Activated T-cell treated with anti-CD3 and anti-CD28 coated beads, Interleukin-2, amount 50 U/mL, for 1 hour (primary cell): ENCODE data around the gene CHD5.

Experiments used
- DNase-seq: peaks from one replicate; pipeline ENCODE4 v3.0.0-alpha.2; 2020

The CHD5 gene

GRCh38 chr1:6109688-6110087, 70.4 kb downstream of the CHD5 start:
- no peak for DNase-seq

- no peak for DNase-seq
These were observed 71.0 kb downstream of the CHD5 start for GRCh38 chr1:6108937-6109614.

DNA sequence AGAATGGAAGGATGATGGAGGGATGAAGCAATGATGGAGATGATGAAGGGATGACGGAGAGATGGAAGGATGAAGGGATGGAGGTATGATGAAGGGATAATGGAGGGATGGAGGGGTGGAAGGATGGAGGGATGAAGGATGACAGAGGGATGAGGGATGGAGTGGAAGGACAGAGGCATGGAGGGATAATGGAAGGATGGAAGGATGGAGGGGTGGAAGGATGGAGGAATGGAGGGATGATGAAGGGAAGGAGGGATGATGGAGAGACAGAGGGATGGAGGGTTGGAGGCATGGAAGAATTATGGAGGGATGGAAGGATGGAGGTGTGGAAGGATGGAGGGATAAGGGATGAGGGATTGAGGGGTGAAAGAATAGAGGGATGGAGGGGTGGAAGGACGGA, 71.6 kb downstream of the CHD5 start:
- DNase-seq = no peak

- DNase-seq = no peak
These were observed 72.4 kb downstream of the CHD5 start for GRCh38 chr1:6107409-6108356.

DNA sequence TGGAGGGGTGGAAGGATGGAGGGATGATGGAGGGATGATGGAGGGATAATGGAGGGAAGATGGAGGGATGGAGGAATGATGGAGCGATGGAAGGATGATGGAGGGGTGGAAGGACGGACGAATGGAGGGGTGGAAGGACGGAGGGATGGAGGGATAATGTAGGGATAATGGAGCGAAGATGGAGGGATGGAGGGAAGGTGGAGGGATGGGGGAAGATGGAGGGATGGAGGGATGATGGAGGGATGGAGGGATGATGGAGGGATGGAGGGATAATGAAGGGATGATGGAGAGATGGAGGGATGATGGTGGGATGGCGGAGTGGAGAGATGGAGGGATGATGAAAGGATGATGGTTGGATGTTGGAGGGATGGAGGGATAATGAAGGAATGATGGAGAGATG, 73.1 kb downstream of the CHD5 start:
- DNase-seq = no peak

GRCh38 chr1:6106321-6106731, 73.8 kb downstream of the CHD5 start:
- no peak for DNase-seq

- DNase-seq = no peak
These were observed 74.4 kb downstream of the CHD5 start for GRCh38 chr1:6105763-6106162.

GRCh38 chr1:6105218-6105679, 74.9 kb downstream of the CHD5 start:
- DNase-seq = no peak

DNA sequence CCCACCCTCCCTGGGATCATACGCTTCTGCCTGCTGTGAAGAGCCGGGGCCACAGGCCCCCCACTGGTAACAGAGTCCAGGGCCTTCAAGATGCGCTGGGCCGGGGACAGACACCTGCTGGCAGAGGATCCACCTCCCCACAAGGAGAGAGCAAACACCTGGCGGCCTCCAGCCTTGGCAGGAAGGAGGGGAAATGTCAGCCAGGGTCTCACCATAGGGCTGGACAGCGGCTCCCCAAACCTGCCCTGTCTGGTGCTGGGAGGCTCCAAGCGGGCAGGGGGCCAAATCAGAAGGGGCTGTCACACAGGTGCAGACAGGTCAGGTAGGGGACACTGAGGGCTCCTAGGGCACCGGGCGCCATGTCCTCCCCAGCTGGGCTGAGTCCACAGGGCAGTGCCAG, 75.5 kb downstream of the CHD5 start:
- DNase-seq = no peak

- no peak for DNase-seq
These were observed 76.1 kb downstream of the CHD5 start for GRCh38 chr1:6103854-6104530.

DNA sequence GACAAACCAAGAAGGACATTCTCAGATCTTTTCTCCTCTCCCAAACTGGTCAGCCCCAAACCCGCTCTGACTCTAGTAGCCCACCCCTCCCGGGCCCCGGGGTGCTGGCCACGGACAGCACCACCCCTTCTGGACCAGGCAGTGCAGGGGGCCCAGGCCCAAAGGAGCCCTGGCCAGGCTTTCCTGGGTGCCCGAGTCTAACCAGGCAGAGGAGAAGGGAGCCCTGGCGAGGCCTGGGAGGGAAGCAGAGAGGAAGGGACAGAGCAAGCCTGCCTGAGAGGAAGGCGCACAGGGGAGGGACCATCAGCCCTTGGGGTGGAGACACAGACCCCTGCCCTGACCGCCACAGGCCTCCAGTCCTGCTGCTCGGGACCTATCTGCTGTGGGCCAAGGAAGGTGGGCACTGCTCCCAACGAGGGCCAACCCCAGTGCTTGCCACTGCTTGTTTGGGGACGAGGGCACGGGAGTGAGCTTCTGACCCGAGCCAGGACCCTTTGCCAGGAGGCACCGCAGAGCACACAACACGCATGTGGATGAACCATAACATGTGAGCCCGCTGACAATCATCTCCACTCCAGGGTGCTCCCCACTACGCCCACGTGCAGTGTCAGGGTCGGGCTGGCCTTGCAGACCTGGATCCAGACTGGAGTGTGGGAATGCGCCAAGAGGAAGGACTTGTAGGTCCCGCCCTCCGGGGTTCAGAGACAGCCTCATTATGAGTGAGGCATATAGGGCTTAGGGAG, 76.8 kb downstream of the CHD5 start:
- no peak for DNase-seq

DNA sequence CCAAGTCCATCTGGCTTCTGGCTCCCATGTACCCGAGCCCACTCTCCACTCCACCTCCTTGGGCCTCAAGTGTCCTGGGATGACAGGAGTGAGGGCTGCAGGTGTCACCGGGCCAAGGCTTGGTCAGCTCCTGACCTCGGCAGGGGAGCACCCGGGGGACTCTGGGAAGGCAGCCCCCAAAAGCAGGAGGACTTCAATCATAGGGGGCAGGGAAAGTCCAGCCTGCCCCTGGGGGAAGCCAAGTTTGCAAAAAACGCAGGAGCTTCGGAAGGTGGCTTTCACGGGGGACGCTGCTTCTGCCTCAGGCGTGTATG, 77.6 kb downstream of the CHD5 start:
- no peak for DNase-seq

- no peak for DNase-seq
These were observed 78.1 kb downstream of the CHD5 start for GRCh38 chr1:6101826-6102531.

GRCh38 chr1:6100861-6101783, 79.0 kb downstream of the CHD5 start:
- no peak for DNase-seq

GRCh38 chr1:6099787-6100765, 80.0 kb downstream of the CHD5 start:
- DNase-seq = no peak

- no peak for DNase-seq
These were observed 80.8 kb downstream of the CHD5 start for GRCh38 chr1:6099297-6099696.

DNA sequence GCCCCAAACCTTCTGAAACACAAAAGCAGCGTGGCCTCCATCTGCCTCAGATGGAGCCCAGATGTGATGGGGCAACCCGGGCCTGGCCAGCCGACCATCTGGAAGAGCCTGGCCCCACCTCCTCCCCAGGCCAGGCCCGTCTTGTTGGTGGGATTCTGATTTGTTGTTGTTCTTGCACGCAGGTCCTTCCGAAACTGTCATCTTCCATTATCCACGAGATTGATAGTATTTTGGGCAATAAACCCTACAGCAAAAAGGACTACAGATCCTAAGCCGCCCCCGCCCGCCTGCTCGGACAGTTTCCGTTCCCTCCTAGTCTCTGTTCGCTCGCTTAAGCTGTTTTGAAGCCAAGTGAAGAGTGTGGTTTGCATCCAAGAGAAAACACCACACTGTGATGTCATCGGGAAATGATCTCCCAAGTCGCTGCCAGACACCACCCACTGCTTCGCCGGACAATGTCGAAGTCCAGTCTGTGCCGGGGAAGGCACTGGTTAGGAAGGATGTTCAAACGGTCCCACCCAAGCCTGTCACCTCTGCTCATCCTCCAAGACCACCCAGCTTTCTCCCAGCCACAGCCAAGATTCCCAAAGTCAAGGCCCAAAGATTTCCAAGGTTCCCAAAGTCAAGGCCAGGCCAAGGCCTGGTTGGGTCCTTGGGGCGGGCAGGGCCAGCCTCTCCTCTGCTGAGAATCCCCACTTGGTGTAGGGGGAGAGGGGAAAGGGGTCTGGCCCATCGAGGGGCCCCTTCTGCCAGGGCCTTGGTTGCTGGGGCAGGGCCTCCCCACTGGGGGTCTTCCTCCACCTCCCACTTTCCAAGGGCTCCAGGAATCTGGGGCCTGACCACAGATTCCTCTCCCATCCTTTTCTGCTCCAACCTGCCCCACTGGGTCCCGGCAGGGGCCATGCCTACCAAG, 81.6 kb downstream of the CHD5 start:
- no peak for DNase-seq

- no peak for DNase-seq
These were observed 82.3 kb downstream of the CHD5 start for GRCh38 chr1:6097824-6098223.

DNA sequence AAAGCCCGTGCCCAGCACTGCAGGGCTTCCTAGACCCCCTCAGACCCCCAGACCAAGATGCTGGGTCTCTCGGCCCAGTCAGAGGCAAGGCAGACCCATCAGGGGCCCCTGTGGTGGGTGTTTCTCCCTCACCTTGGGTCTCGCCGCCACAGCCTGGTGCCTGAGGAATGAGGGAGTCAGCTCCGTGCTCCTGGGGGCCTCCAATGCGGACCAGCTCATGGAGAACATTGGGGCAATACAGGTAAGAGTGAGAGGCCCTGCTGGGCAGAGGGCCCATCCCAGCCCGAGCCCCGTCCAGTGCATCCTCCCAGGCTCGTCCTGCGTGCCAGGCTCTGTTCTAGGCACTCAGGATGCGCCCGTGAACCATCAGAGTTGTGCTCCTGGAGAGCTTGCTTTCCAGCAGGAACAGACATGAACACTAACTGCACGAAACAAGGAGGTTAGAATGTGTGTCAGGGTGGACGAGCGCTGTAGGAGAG, 83.0 kb downstream of the CHD5 start:
- DNase-seq = no peak
